IPS DF 6.9 (cell line): ENCODE data around the gene NUDT8.

Experiments
- DNase-seq: peaks from one replicate; pipeline ENCODE4 v3.0.0-alpha.2; 2013; ENCODE audit warnings: low read depth, low spot score
- H3K27ac ChIP-seq: one replicate; pipeline ENCODE4 v1.5.1; 2013; ENCODE audit warnings: low read length, control low read depth
- H3K27me3 ChIP-seq: 2 replicates; pipeline ENCODE4 v1.6.1; 2013; ENCODE audit warnings: mild to moderate bottlenecking, low read length; ENCODE audit not compliant: control insufficient read depth, insufficient read depth
- H3K36me3 ChIP-seq: 2 replicates; pipeline ENCODE4 v1.6.1; 2013; ENCODE audit warnings: low read length; ENCODE audit not compliant: control insufficient read depth, insufficient read depth
- H3K4me1 ChIP-seq: 2 replicates; pipeline ENCODE4 v1.6.1; 2013; ENCODE audit warnings: low read length; ENCODE audit not compliant: control insufficient read depth, insufficient read depth
- H3K4me3 ChIP-seq: 2 replicates; pipeline ENCODE4 v1.5.1; 2013; ENCODE audit warnings: mild to moderate bottlenecking, low read length
- H3K9me3 ChIP-seq: 2 replicates; pipeline ENCODE4 v1.6.1; 2013; ENCODE audit warnings: low read length, inconsistent platforms; ENCODE audit not compliant: control insufficient read depth, insufficient read depth
- WGBS: extraction: QIAGEN DNeasy Blood & Tissue Kit; methylation state at CpG from one replicate; pipeline ENCODE4 v1.1.7; 2013; ENCODE audit warnings: mixed read lengths, missing lambda C conversion rate; ENCODE audit not compliant: insufficient read length, insufficient coverage; 5-methylcytosine and 5-hydroxymethylcytosine counted together

Gene NUDT8

GRCh38 chr11:67584205-67584880, 45.4 kb downstream of the NUDT8 start:
- DNase-seq: no peak
- WGBS: no CpG with 5 or more reads among the region's 33 CpGs

GRCh38 chr11:67583247-67584204, 46.2 kb downstream of the NUDT8 start, which contains the start of gene GSTP1:
Gene GSTP1, plus strand, starts transcription at chr11:67583812. Its CDS starts 32 bp downstream, at chr11:67583844.
- peak; percentile 63 for DNase-seq
- Histone ChIP-seq H3K4me1 (peaks cover 8% of the 10 kb centered on the region), H3K27me3 (no peaks in the 10 kb centered on the region), H3K36me3 (peaks cover 22% of the 10 kb centered on the region), H3K4me3 (peak within 1 kb of the TSS; percentile 77), H3K27ac (no peak within 1 kb of the TSS), H3K9me3 (no peaks in the 10 kb centered on the region)
- no CpG with 5 or more reads among the region's 81 CpGs for WGBS

More at GRCh38 chr11:67584205-67584880, 45.4 kb downstream of the NUDT8 start:
- no peak overlapping the region for H3K27ac ChIP-seq
- no peaks in the 10 kb centered on the region for H3K9me3 ChIP-seq
- H3K4me3 ChIP-seq: peak overlapping the region; percentile 77
- H3K4me1 ChIP-seq: peaks cover 8% of the 10 kb centered on the region
- H3K36me3 ChIP-seq: peaks cover 25% of the 10 kb centered on the region
- H3K27me3 ChIP-seq: no peaks in the 10 kb centered on the region

GRCh38 chr11:67582011-67582410, 47.7 kb downstream of the NUDT8 start:
- H3K4me1 ChIP-seq: peaks cover 8% of the 10 kb centered on the region
- no peak overlapping the region for H3K4me3 ChIP-seq
- no peak for DNase-seq
- no peaks in the 10 kb centered on the region for H3K27me3 ChIP-seq
- WGBS: no CpG with 5 or more reads among the region's 4 CpGs
- peaks cover 22% of the 10 kb centered on the region for H3K36me3 ChIP-seq
- no peaks in the 10 kb centered on the region for H3K9me3 ChIP-seq
- no peak overlapping the region for H3K27ac ChIP-seq

DNA sequence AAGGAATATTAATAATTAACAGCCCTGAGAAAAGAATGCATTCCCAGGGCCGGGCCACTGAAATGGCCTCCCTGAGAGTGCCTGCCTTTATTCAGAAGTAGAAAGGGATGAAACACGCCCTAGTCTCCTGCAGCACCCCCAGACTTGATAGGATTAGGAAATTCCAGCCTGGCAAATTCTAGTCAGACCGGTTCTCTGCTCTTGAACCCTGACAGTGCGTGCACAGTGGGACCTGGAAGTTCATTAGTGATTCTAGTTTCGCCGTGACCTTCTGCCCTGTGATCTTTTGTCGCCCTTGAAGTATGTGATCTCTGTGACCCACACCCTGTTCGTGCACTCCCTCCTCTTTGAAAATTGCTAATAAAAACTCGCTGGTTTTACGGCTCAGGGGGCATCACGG, 48.3 kb downstream of the NUDT8 start:
- no peak for DNase-seq
- Histone ChIP-seq H3K9me3 (no peaks in the 10 kb centered on the region), H3K27me3 (no peaks in the 10 kb centered on the region), H3K27ac (no peak overlapping the region), H3K4me1 (peaks cover 8% of the 10 kb centered on the region), H3K36me3 (peaks cover 17% of the 10 kb centered on the region), H3K4me3 (no peak overlapping the region)
- WGBS: no CpG with 5 or more reads among the region's 11 CpGs

DNA sequence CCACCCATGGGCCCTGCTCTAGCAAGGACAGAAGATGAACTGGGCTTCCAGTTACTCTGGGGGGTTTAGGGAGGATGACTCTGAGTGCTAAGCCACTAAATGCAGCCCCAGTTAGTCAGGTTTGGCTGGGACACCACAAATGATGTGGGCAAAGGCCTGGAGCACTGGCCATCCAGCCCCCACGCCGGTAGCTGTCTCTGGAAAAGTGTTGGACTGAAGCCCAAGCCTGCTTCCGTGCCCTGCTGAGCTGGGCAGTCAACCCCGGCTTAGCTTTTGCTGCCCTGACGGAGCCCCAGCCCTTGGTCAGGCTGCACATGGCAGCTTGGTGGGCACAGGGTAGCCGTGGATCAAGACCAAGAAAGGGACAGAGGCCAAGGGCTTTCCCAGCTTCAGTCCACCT, 51.8 kb downstream of the NUDT8 start:
- Histone ChIP-seq H3K9me3 (no peaks in the 10 kb centered on the region), H3K27ac (no peak overlapping the region), H3K4me3 (no peak overlapping the region), H3K27me3 (no peaks in the 10 kb centered on the region), H3K4me1 (peaks cover 3% of the 10 kb centered on the region; the same call in 1 of the 2 replicates), H3K36me3 (no peaks in the 10 kb centered on the region)
- no CpG with 5 or more reads among the region's 6 CpGs for WGBS
- no peak for DNase-seq
